Fibroblast of lung (primary cell): ENCODE results near the gene NID1. TPM values are rescaled to one million over a fixed set of nuclear protein-coding genes. Genes with fewer than 3 reads are reported as not detected.

Experiments
- DNase-seq, 2 donors: peaks; one replicate each; pipeline versions ENCODE4 v3.0.0 to v3.0.0-alpha.2; 2010; ENCODE audit warnings: low read depth in 2 of 2
- H2AFZ ChIP-seq: 2 replicates; pipeline ENCODE4 v1.5.1; 2012; ENCODE audit warnings: low read length, control low read depth, inconsistent platforms
- H3K27ac ChIP-seq: 2 replicates; pipeline ENCODE4 v1.5.1; 2011; ENCODE audit warnings: low read length, control low read depth; ENCODE audit not compliant: insufficient read depth
- H3K27me3 ChIP-seq: 2 replicates; pipeline ENCODE4 v1.5.1; 2011; ENCODE audit warnings: mild to moderate bottlenecking, low read length; ENCODE audit not compliant: control insufficient read depth, insufficient read depth
- H3K36me3 ChIP-seq: 2 replicates; pipeline ENCODE4 v1.5.1; 2011; ENCODE audit warnings: low read length; ENCODE audit not compliant: control insufficient read depth, insufficient read depth
- H3K4me1 ChIP-seq: 2 replicates; pipeline ENCODE4 v1.5.1; 2011; ENCODE audit warnings: low read length; ENCODE audit not compliant: control insufficient read depth, insufficient read depth; ENCODE audit errors: extremely low read depth
- H3K4me2 ChIP-seq: 2 replicates; pipeline ENCODE4 v1.5.1; 2011; ENCODE audit warnings: low read length, control low read depth; ENCODE audit not compliant: insufficient read depth; ENCODE audit errors: extremely low read depth
- H3K4me3 ChIP-seq, 4 experiments: fragments of 200-600 bp in 1 of 4; sonication (generic) in 1 of 4; replicated peaks in 1 of 4; 2 replicates each; pipeline ENCODE4 v1.5.1; 2011 to 2016; ENCODE audit warnings: low read length in 4 of 4, low read depth in 3 of 4, mild to moderate bottlenecking in 3 of 4, control low read depth in 2 of 4, inconsistent platforms in 1 of 4, mixed read lengths in 1 of 4; ENCODE audit not compliant: insufficient read depth in 1 of 4; ENCODE audit errors: control extremely low read depth in 1 of 4
- H3K79me2 ChIP-seq: 2 replicates; pipeline ENCODE4 v1.5.1; 2012; ENCODE audit warnings: mild to moderate bottlenecking, low read length, inconsistent platforms; ENCODE audit not compliant: control insufficient read depth, insufficient read depth
- H3K9ac ChIP-seq: 2 replicates; pipeline ENCODE4 v1.5.1; 2011; ENCODE audit warnings: mild to moderate bottlenecking, low read length, control low read depth; ENCODE audit not compliant: insufficient read depth
- H3K9me3 ChIP-seq: 2 replicates; pipeline ENCODE4 v1.5.1; 2012; ENCODE audit warnings: low read depth, low read length; ENCODE audit not compliant: control insufficient read depth, insufficient read depth
- H4K20me1 ChIP-seq: 2 replicates; pipeline ENCODE4 v1.5.1; 2011; ENCODE audit warnings: low read length; ENCODE audit not compliant: control insufficient read depth, insufficient read depth; ENCODE audit errors: extremely low read depth
- CTCF ChIP-seq, 2 donors: IDR thresholded peaks in 1 of 2; conservative IDR thresholded peaks in 1 of 2; 1 replicate in 1 of 2; 2 replicates in 1 of 2; pipeline ENCODE4 v1.5.1; 2011 to 2012; ENCODE audit warnings: low read length in 2 of 2, control low read depth in 1 of 2, inconsistent platforms in 1 of 2, low read depth in 1 of 2, mild to moderate bottlenecking in 1 of 2
- EZH2 ChIP-seq: IDR thresholded peaks from 2 replicates; pipeline ENCODE4 v1.5.1; 2012; ENCODE audit warnings: low read length, control low read depth, mild to moderate bottlenecking; ENCODE audit errors: missing control alignments
- polyA minus RNA-seq: library from RNA; depleted of rRNA, polyadenylated mRNA; stranded (reverse); fragments of >200 nt; gene quantifications from 2 replicates; pipeline ENCODE4 v1.2.3, GENCODE V29; 2011; ENCODE audit warnings: low replicate concordance
- polyA plus RNA-seq, 2 donors: library from polyadenylated mRNA; depleted of rRNA in 1 of 2; stranded (reverse) in 1 of 2; unstranded in 1 of 2; fragments of >200 nt; gene quantifications; 2 replicates each; pipeline ENCODE4 v1.2.1, GENCODE V29; 2011 to 2012; ENCODE audit warnings: missing spikeins in 1 of 2
- total RNA-seq: library from RNA; depleted of rRNA; stranded (reverse); fragments of >200 nt; gene quantifications from 2 replicates; pipeline ENCODE4 v1.2.1, GENCODE V29; 2014

NID1 gene, protein sequence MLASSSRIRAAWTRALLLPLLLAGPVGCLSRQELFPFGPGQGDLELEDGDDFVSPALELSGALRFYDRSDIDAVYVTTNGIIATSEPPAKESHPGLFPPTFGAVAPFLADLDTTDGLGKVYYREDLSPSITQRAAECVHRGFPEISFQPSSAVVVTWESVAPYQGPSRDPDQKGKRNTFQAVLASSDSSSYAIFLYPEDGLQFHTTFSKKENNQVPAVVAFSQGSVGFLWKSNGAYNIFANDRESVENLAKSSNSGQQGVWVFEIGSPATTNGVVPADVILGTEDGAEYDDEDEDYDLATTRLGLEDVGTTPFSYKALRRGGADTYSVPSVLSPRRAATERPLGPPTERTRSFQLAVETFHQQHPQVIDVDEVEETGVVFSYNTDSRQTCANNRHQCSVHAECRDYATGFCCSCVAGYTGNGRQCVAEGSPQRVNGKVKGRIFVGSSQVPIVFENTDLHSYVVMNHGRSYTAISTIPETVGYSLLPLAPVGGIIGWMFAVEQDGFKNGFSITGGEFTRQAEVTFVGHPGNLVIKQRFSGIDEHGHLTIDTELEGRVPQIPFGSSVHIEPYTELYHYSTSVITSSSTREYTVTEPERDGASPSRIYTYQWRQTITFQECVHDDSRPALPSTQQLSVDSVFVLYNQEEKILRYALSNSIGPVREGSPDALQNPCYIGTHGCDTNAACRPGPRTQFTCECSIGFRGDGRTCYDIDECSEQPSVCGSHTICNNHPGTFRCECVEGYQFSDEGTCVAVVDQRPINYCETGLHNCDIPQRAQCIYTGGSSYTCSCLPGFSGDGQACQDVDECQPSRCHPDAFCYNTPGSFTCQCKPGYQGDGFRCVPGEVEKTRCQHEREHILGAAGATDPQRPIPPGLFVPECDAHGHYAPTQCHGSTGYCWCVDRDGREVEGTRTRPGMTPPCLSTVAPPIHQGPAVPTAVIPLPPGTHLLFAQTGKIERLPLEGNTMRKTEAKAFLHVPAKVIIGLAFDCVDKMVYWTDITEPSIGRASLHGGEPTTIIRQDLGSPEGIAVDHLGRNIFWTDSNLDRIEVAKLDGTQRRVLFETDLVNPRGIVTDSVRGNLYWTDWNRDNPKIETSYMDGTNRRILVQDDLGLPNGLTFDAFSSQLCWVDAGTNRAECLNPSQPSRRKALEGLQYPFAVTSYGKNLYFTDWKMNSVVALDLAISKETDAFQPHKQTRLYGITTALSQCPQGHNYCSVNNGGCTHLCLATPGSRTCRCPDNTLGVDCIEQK
- total RNA-seq (29.1 and 29.3 TPM in 2 replicates), polyA plus RNA-seq (53.4 and 152 TPM in 2 replicates), polyA minus RNA-seq (122 and 241 TPM in 2 replicates)
- polyA plus RNA-seq (2012) = 45.1 and 163 TPM in 2 replicates

GRCh38 chr1:236064674-236065508, at the start of gene NID1:
Gene NID1, minus strand, starts transcription at chr1:236065090. Its CDS starts 11 bp downstream, at chr1:236065079.
- Histone ChIP-seq H3K4me1 (peaks cover 4% of the 10 kb centered on the region), H3K4me3 (peak within 1 kb of the TSS; percentile 71 to 86 (median 74)), H2AFZ (peak within 1 kb of the TSS; percentile 70), H3K36me3 (no peaks in the 10 kb centered on the region), H3K27ac (peak within 1 kb of the TSS; percentile 63), H3K79me2 (peaks cover 27% of the 10 kb centered on the region), H4K20me1 (no peaks in the 10 kb centered on the region), H3K27me3 (no peaks in the 10 kb centered on the region), H3K4me2 (peak within 1 kb of the TSS; percentile 86), H3K9ac (peak within 1 kb of the TSS; percentile 81), H3K9me3 (no peaks in the 10 kb centered on the region)
- TF ChIP-seq CTCF (conservative IDR thresholded peaks at IDR 0.05 in 1 of 2, IDR thresholded peaks at IDR 0.05 in 1 of 2; ENCODE audit: low read depth in 1 of 2, low read length in 2 of 2) = peak in 1 of 2 donors; percentile 32
- TF ChIP-seq EZH2 = no peak
- DNase-seq = peak; percentile 82 to 88

- Histone ChIP-seq H2AFZ (no peak overlapping the region), H3K79me2 (no peaks in the 10 kb centered on the region), H3K4me2 (no peak overlapping the region), H3K4me1 (no peaks in the 10 kb centered on the region), H3K9ac (no peak overlapping the region), H4K20me1 (no peaks in the 10 kb centered on the region), H3K9me3 (no peaks in the 10 kb centered on the region), H3K4me3 (no peak overlapping the region), H3K36me3 (no peaks in the 10 kb centered on the region), H3K27me3 (no peaks in the 10 kb centered on the region), H3K27ac (no peak overlapping the region)
- TF ChIP-seq CTCF (conservative IDR thresholded peaks at IDR 0.05 in 1 of 2, IDR thresholded peaks at IDR 0.05 in 1 of 2; ENCODE audit: low read depth in 1 of 2, low read length in 2 of 2) (no peak), EZH2 (no peak)
- DNase-seq = no peak
Observed at GRCh38 chr1:236114076-236114747, 49.3 kb upstream of the NID1 start.
